ENCODE data around the gene TRPC3.

DNA sequence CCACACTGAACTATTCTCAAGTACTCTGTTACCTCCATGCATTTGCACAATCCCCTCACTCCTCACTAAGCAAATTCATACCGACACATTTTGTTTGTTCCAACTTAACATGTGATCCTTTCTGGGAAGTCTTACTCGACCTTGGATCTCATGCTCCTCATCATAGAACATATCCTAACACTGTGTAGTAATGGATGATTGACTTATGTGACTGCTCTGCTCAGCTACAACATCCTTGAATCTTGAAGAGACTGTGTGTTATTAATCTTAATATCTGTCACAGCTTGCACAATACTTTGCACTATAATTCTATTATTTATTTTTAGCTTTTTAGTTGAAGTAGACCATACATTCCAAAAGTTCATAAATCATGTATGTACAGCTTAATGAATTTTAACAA lies 23.9 kb upstream of the TRPC3 start:
- TF ChIP-seq, protein P1, sequence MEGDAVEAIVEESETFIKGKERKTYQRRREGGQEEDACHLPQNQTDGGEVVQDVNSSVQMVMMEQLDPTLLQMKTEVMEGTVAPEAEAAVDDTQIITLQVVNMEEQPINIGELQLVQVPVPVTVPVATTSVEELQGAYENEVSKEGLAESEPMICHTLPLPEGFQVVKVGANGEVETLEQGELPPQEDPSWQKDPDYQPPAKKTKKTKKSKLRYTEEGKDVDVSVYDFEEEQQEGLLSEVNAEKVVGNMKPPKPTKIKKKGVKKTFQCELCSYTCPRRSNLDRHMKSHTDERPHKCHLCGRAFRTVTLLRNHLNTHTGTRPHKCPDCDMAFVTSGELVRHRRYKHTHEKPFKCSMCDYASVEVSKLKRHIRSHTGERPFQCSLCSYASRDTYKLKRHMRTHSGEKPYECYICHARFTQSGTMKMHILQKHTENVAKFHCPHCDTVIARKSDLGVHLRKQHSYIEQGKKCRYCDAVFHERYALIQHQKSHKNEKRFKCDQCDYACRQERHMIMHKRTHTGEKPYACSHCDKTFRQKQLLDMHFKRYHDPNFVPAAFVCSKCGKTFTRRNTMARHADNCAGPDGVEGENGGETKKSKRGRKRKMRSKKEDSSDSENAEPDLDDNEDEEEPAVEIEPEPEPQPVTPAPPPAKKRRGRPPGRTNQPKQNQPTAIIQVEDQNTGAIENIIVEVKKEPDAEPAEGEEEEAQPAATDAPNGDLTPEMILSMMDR (IDR thresholded peaks at IDR 0.05): no peak
- no peak for TF ChIP-seq POLR2A (IDR thresholded peaks at IDR 0.05)
- no peak for TF ChIP-seq POLR2AphosphoS5 (IDR thresholded peaks at IDR 0.05)
- TF ChIP-seq EP300 (IDR thresholded peaks at IDR 0.05): no peak
